Left lung (tissue), 10 donors: ENCODE results near the gene NEO1. TPM values are rescaled to one million over a fixed set of nuclear protein-coding genes. Genes with fewer than 3 reads are reported as not detected.

Experiments used
- ATAC-seq: fragments of 200-7000 bp; cut with Tn5 transposase; one replicate; pipeline ENCODE4 v1.9.1; 2020; ENCODE audit warnings: moderate library complexity
- DNase-seq, 4 donors: peaks; one replicate each; pipeline ENCODE4 v3.0.0-alpha.2; 2013 to 2020
- H3K27ac ChIP-seq, 2 donors: fragments of 200-600 bp; sonication (generic) in 1 of 2; one replicate each; pipeline versions ENCODE4 v1.5.0 to v1.8.0; 2020 to 2021
- H3K27me3 ChIP-seq, 2 donors: fragments of 200-600 bp; sonication (generic) in 1 of 2; one replicate each; pipeline versions ENCODE4 v1.5.0 to v1.8.0; 2020 to 2021
- H3K36me3 ChIP-seq, 2 donors: fragments of 200-600 bp; sonication (generic) in 1 of 2; one replicate each; pipeline versions ENCODE4 v1.5.0 to v1.8.0; 2020 to 2021
- H3K4me1 ChIP-seq, 2 donors: fragments of 200-600 bp; one replicate each; pipeline ENCODE4 v1.8.0; 2021
- H3K4me3 ChIP-seq, 2 donors: fragments of 200-600 bp; sonication (generic) in 1 of 2; one replicate each; pipeline versions ENCODE4 v1.5.0 to v1.8.0; 2020 to 2021; ENCODE audit warnings: mild to moderate bottlenecking in 1 of 2
- H3K9me3 ChIP-seq, 2 donors: fragments of 200-600 bp; sonication (generic) in 1 of 2; one replicate each; pipeline versions ENCODE4 v1.5.0 to v1.8.0; 2020 to 2021
- CTCF ChIP-seq, 2 donors: fragments of 200-600 bp; sonication (generic) in 1 of 2; IDR thresholded peaks; one replicate each; pipeline versions ENCODE4 v1.5.0 to v1.8.0; 2021; ENCODE audit warnings: antibody characterized with exemption in 2 of 2
- intact Hi-C, 2 donors: fragments of 100-400 bp; cut with DNase I; formaldehyde crosslinking; loops; one replicate each; pipeline versions ENCODE4 v1.11.2 to v1.14.2; 2022
- polyA plus RNA-seq, 6 donors: library from polyadenylated mRNA; unstranded; fragments of 120-200 nt; gene quantifications; one replicate each; pipeline ENCODE4 v1.2.1, GENCODE V29; 2013; ENCODE audit not compliant: insufficient read length in 6 of 6
- total RNA-seq, 2 donors: library from RNA; stranded (reverse); fragmentation: NEBNext Ultra II Directional; extraction: Animal tissue kit (Norgen Biotek cat#: 25700); gene quantifications; one replicate each; pipeline ENCODE4 v1.2.1, GENCODE V29; 2021
- donor health status: DM: no; HTN: yes; CAD: no.
- donor health status: DM: no; HTN: no; CAD: no.

NEO1 gene
- total and polyA plus RNA-seq, 8 donors = 30.1 to 155 (median 110) TPM

DNA sequence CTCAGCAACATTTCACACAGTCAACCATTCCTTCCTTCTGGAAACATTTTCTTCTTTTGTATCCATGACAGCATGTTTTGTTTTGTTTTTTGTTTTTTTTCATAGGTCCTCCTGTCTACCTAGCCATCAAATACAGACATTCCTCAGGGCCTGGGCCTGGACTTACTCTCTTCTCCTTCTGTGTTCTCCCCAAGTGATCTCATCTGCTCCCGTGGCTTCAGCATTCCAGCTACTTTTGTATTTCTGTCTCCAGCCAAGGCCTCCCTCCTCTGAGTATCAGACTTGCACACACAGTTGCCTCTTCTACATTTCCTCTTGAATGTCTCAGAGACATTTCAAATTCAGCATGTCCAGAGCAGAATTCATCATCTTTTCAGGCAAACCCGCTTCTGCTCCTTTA is 234.0 kb downstream of the NEO1 start:
- intact Hi-C loops = no loop called here
- DNase-seq = no peak
- ATAC-seq = no peak
- Histone ChIP-seq H3K27ac (peak overlapping the region in 1 of 2 donors; percentile 82), H3K4me1 (peaks cover 0 to 30% of the 10 kb centered on the region in 2 donors), H3K36me3 (peaks cover 0 to 39% of the 10 kb centered on the region in 2 donors), H3K4me3 (no peak overlapping the region), H3K27me3 (no peaks in the 10 kb centered on the region), H3K9me3 (no peaks in the 10 kb centered on the region)
- no peak for TF ChIP-seq CTCF (IDR thresholded peaks at IDR 0.05)

GRCh38 chr15:73287019-73287418 is 234.8 kb downstream of the NEO1 start:
- ATAC-seq (peak; percentile 69), DNase-seq (no peak)
- TF ChIP-seq CTCF (IDR thresholded peaks at IDR 0.05) = no peak
- Histone ChIP-seq H3K9me3 (no peaks in the 10 kb centered on the region), H3K27me3 (no peaks in the 10 kb centered on the region), H3K4me3 (no peak overlapping the region), H3K36me3 (peaks cover 0 to 39% of the 10 kb centered on the region in 2 donors), H3K4me1 (peaks cover 0 to 30% of the 10 kb centered on the region in 2 donors), H3K27ac (peak overlapping the region in 1 of 2 donors; percentile 82)
- intact Hi-C loops = no loop called here

DNA sequence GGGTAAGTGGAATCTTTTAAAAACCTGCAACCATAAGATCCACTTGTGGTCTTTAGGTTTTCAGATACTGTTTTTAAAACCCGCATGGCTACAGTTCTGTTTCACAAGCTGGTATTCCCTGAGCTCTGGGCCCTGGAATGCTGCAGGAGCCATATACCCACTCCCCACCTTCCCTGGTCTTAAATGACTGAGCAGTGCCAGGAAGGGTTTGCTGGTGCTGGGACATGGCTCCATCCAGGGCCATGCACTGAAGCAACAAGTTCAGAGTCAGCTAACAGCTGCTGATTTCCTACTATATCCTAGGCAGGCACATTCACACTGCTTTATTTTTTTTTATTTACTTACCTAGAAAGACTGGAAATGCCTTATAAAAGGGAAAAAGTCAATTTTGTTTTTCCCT is 239.2 kb downstream of the NEO1 start:
- H3K36me3 ChIP-seq = peaks cover 0 to 26% of the 10 kb centered on the region in 2 donors
- DNase-seq = no peak
- TF ChIP-seq CTCF (IDR thresholded peaks at IDR 0.05) = no peak
- no peak overlapping the region for H3K27ac ChIP-seq
- H3K4me1 ChIP-seq = peaks cover 0 to 33% of the 10 kb centered on the region in 2 donors
- intact Hi-C loops = no loop called here
- no peaks in the 10 kb centered on the region for H3K27me3 ChIP-seq
- no peaks in the 10 kb centered on the region for H3K9me3 ChIP-seq
- no peak overlapping the region for H3K4me3 ChIP-seq
- no peak for ATAC-seq

DNA sequence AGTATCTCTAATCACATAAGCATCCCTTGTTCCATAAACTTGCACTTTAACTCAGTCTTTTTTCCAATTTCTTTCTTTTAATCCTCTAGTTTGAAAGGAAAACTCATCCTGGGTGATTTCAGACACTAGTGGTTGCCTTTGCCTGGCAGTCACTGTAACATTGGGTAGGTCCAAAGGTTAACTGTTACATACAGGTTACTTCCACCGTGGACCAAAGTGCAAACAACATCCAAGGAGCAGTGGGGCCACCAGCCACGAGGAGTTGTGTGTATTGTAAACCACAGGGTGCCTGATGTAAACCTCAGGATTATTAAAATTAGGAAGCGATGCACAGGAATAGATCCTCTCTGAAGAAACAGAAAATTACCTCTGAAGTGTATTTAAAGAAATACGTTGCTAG is 241.5 kb downstream of the NEO1 start:
- no peak for ATAC-seq
- TF ChIP-seq CTCF (IDR thresholded peaks at IDR 0.05) = no peak
- peaks cover 0 to 22% of the 10 kb centered on the region in 2 donors for H3K4me1 ChIP-seq
- no peaks in the 10 kb centered on the region for H3K27me3 ChIP-seq
- peaks cover 0 to 26% of the 10 kb centered on the region in 2 donors for H3K36me3 ChIP-seq
- H3K27ac ChIP-seq = no peak overlapping the region
- H3K4me3 ChIP-seq = no peak overlapping the region
- intact Hi-C loops = no loop called here
- DNase-seq = no peak
- no peaks in the 10 kb centered on the region for H3K9me3 ChIP-seq

GRCh38 chr15:73295630-73296286 is 243.5 kb downstream of the NEO1 start:
- no peaks in the 10 kb centered on the region for H3K27me3 ChIP-seq
- no peak for TF ChIP-seq CTCF (IDR thresholded peaks at IDR 0.05)
- peak; percentile 89 for ATAC-seq
- peaks cover 0 to 18% of the 10 kb centered on the region in 2 donors for H3K36me3 ChIP-seq
- peaks cover 0 to 12% of the 10 kb centered on the region in 2 donors for H3K4me1 ChIP-seq
- H3K27ac ChIP-seq = peak overlapping the region in 1 of 2 donors; percentile 69
- DNase-seq = peak in 1 of 4 donors; percentile 85
- intact Hi-C loops = no loop called here
- no peaks in the 10 kb centered on the region for H3K9me3 ChIP-seq
- H3K4me3 ChIP-seq = no peak overlapping the region
